ENCODE data around the gene CD19. TPM values are rescaled to one million over a fixed set of nuclear protein-coding genes. Genes with fewer than 3 reads are reported as not detected.

The CD19 gene
- total and polyA plus RNA-seq, 10 of the 15 experiments (the other 5 are each of a cell fraction or from before 2014, with no cell fraction given): 1.2 to 125 (median 77.2) TPM

DNA sequence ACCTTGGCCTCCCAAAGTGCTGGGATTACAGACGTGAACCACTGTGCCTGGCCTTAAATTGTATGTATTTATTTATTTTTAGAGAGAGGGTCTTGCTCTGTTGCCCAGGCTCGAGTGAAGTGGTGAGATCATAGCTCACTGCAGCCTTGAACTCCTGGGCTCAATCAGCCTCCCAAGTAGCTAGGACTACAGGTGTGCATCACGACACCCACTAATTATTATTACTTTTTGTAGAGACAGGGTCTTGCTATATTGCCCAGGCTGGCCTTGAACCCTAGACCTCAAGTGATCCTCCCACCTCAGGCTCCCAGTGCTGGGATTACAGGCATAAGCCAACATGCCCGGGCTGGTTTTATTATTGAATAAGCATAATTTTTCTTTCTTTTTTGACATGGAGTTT is 14.9 kb downstream of the CD19 start (continued):
- no peak for TF ChIP-seq SUPT20H (IDR thresholded peaks at IDR 0.05; ENCODE audit: borderline replicate concordance, control insufficient read depth, low read depth, low read length)
- no peak for TF ChIP-seq RELA (IDR thresholded peaks at IDR 0.05; ENCODE audit: borderline replicate concordance, partially characterized antibody)

DNA sequence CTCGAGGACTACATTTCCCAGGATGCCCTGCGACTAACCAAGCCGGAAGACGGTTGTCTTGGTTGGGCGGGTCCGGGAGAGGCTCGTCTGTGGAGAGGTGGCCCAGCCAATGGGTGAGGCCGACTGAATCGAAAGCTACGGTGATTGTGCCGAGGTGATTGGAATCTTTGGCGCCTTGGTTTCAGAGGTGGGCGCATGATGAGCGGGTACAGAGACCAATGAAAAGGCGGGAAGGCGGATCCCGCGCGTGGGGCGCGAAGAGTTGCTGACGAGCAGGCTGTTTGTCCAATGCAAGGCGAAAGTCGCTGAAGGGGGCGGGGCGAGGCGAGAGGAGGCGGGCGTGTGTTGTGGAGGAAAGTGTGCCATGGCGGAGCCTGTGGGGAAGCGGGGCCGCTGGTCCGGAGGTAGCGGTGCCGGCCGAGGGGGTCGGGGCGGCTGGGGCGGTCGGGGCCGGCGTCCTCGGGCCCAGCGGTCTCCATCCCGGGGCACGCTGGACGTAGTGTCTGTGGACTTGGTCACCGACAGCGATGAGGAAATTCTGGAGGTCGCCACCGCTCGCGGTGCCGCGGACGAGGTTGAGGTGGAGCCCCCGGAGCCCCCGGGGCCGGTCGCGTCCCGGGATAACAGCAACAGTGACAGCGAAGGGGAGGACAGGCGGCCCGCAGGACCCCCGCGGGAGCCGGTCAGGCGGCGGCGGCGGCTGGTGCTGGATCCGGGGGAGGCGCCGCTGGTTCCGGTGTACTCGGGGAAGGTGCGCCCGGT is 19.1 kb downstream of the CD19 start, which contains the start of gene NFATC2IP:
TSS of gene NFATC2IP (plus strand) at position 290 of the 762 bp plus-strand sequence. CDS start at position 365, 75 bp downstream.
- Histone ChIP-seq H3K9ac (ENCODE audit: control insufficient read depth, insufficient read depth, low read length) (peak within 1 kb of the TSS; percentile 95), H3K4me3 (peak within 1 kb of the TSS; percentile 99), H3K36me3 (ENCODE audit: control insufficient read depth in 2 of 2, insufficient read depth in 2 of 2, low read length in 1 of 2) (peaks cover 6 to 14% of the 10 kb centered on the region in 2 experiments), H4K20me1 (ENCODE audit: control insufficient read depth, insufficient read depth) (no peaks in the 10 kb centered on the region), H3K9me3 (replicated peaks; ENCODE audit: control insufficient read depth, insufficient read depth, low read length) (no peaks in the 10 kb centered on the region), H3K79me2 (ENCODE audit: control insufficient read depth, insufficient read depth, low read length) (peaks cover 27% of the 10 kb centered on the region), H3K4me1 (ENCODE audit: control insufficient read depth, insufficient read depth, low read length) (peaks cover 5% of the 10 kb centered on the region), H3K27ac (ENCODE audit: control insufficient read depth, insufficient read depth) (peak within 1 kb of the TSS; percentile 86), H3K27me3 (replicated peaks in 1 of 2; ENCODE audit: control insufficient read depth in 2 of 2, insufficient read depth in 2 of 2, low read length in 1 of 2) (no peaks in the 10 kb centered on the region), H2AFZ (ENCODE audit: control insufficient read depth, low read depth, low read length) (peak within 1 kb of the TSS; percentile 96), H3K4me2 (ENCODE audit: control insufficient read depth, insufficient read depth) (peak within 1 kb of the TSS; percentile 77)
- WGBS (ENCODE audit: insufficient coverage, insufficient replicate concordance, low lambda C conversion rate, missing lambda C conversion rate): under 1% methylated on average over 69 of the region's 79 CpGs
- ChIA-PET POLR2A (interaction anchor here (0.5 to 2.1 kb wide), 6 partner anchors 23 to 1031 kb away, joined by 3 to 14 read pairs (median 3); partner anchors contain the start of gene RABEP2), SMC1A (ENCODE audit: uncharacterized antibody, unreplicated experiment) (interaction anchor here (0.5 to 2.5 kb wide), 5 partner anchors 18 to 129 kb away, joined by 3 to 6 read pairs (median 6); partner anchors contain the start of gene ATXN2L), CTCF (interaction anchor here (0.6 to 1.8 kb wide), 2 partner anchors 40 to 86 kb away, joined by 3 to 5 read pairs; no protein-coding TSS in a partner anchor), RAD21 (ENCODE audit: unreplicated experiment) (interaction anchor here (0.6 to 2.0 kb wide), 10 partner anchors 9 to 88 kb away, joined by 3 to 6 read pairs (median 4); partner anchors contain the start of genes RABEP2 and SH2B1)
- no TSS peak for BruUV-seq (replicated peaks)
- intact Hi-C loops (cut with micrococcal nuclease; ENCODE audit: unreplicated experiment) (no loop called here), in situ Hi-C loops (cut with MboI) (no loop called here)
- peak; percentile 97 for ATAC-seq
- DNase-seq (ENCODE audit: low read depth, low spot score): peak; percentile 99
- peak; percentile 100 for FAIRE-seq
- TF ChIP-seq RAD51 (IDR thresholded peaks at IDR 0.05): no peak
- no peak; the same call in 1 of the 2 replicates for TF ChIP-seq EED (IDR thresholded peaks at IDR 0.05; ENCODE audit: low read depth)
- TF ChIP-seq TARDBP (IDR thresholded peaks at IDR 0.05; ENCODE audit: borderline replicate concordance): no peak
- peak; percentile 73 for TF ChIP-seq SREBF1 (IDR thresholded peaks at IDR 0.05; ENCODE audit: low read length)
- TF ChIP-seq, protein P1, sequence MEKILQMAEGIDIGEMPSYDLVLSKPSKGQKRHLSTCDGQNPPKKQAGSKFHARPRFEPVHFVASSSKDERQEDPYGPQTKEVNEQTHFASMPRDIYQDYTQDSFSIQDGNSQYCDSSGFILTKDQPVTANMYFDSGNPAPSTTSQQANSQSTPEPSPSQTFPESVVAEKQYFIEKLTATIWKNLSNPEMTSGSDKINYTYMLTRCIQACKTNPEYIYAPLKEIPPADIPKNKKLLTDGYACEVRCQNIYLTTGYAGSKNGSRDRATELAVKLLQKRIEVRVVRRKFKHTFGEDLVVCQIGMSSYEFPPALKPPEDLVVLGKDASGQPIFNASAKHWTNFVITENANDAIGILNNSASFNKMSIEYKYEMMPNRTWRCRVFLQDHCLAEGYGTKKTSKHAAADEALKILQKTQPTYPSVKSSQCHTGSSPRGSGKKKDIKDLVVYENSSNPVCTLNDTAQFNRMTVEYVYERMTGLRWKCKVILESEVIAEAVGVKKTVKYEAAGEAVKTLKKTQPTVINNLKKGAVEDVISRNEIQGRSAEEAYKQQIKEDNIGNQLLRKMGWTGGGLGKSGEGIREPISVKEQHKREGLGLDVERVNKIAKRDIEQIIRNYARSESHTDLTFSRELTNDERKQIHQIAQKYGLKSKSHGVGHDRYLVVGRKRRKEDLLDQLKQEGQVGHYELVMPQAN (conservative IDR thresholded peaks at IDR 0.05): peak; percentile 80
- TF ChIP-seq HDAC2 (IDR thresholded peaks at IDR 0.05): no peak
- TF ChIP-seq, protein P2, sequence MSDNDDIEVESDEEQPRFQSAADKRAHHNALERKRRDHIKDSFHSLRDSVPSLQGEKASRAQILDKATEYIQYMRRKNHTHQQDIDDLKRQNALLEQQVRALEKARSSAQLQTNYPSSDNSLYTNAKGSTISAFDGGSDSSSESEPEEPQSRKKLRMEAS (IDR thresholded peaks at IDR 0.05; ENCODE audit: low read depth, low read length): no peak; the same call in 1 of the 2 replicates
- peak; percentile 99 for TF ChIP-seq SP1 (IDR thresholded peaks at IDR 0.05; ENCODE audit: low read depth, low read length)
- peak; percentile 38; the same call in 1 of the 2 replicates for TF ChIP-seq NFYA (IDR thresholded peaks at IDR 0.05; ENCODE audit: borderline replicate concordance, low read depth, low read length)
- TF ChIP-seq FOS (IDR thresholded peaks at IDR 0.05; ENCODE audit: borderline replicate concordance, extremely low read depth, insufficient read length): peak; percentile 79
- 0 out of 2 replicates have a peak, but pooled peaks have one; percentile 19 for TF ChIP-seq LARP7 (IDR thresholded peaks at IDR 0.05)
- peak; percentile 93 for TF ChIP-seq NFYB (IDR thresholded peaks at IDR 0.05; ENCODE audit: insufficient read depth, low read depth, low read length)
- peak; percentile 64 for TF ChIP-seq ATF7 (IDR thresholded peaks at IDR 0.05; ENCODE audit: low read depth)
- peak; percentile 93 for TF ChIP-seq YY1 (IDR thresholded peaks at IDR 0.05; ENCODE audit: low read depth, low read length)
- TF ChIP-seq, protein P3, sequence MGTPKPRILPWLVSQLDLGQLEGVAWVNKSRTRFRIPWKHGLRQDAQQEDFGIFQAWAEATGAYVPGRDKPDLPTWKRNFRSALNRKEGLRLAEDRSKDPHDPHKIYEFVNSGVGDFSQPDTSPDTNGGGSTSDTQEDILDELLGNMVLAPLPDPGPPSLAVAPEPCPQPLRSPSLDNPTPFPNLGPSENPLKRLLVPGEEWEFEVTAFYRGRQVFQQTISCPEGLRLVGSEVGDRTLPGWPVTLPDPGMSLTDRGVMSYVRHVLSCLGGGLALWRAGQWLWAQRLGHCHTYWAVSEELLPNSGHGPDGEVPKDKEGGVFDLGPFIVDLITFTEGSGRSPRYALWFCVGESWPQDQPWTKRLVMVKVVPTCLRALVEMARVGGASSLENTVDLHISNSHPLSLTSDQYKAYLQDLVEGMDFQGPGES (IDR thresholded peaks at IDR 0.05): peak; percentile 97
- peak; percentile 88 for TF ChIP-seq KLF5 (IDR thresholded peaks at IDR 0.05; ENCODE audit: partially characterized antibody)
- 0 out of 2 replicates have a peak, but pooled peaks have one; percentile 27 for TF ChIP-seq BACH1 (IDR thresholded peaks at IDR 0.05; ENCODE audit: borderline replicate concordance)
- peak; percentile 93 for TF ChIP-seq TAF1 (IDR thresholded peaks at IDR 0.05; ENCODE audit: borderline replicate concordance, low read depth, low read length)

Data from GM12878 (cell line).